H9 (cell line): Measurements from ENCODE around the gene TEAD1. TPM values are rescaled to one million over a fixed set of nuclear protein-coding genes. Genes with fewer than 3 reads are reported as not detected.

Source experiments
- DNase-seq: peaks from one replicate; pipeline ENCODE4 v3.0.0-alpha.2; 2017
- H2AFZ ChIP-seq: one replicate; pipeline ENCODE4 v1.6.1; 2013; ENCODE audit warnings: mild to moderate bottlenecking, low read length, control low read depth, moderate library complexity
- H2AK5ac ChIP-seq: 2 replicates; pipeline ENCODE4 v1.6.1; 2013; ENCODE audit warnings: low read length, control low read depth, mixed read lengths; ENCODE audit not compliant: insufficient read length
- H2BK120ac ChIP-seq: one replicate; pipeline ENCODE4 v1.6.1; 2013; ENCODE audit warnings: low read depth, mild to moderate bottlenecking, low read length, control low read depth, inconsistent platforms; ENCODE audit not compliant: poor library complexity, severe bottlenecking
- H2BK12ac ChIP-seq: 2 replicates; pipeline ENCODE4 v1.6.1; 2013; ENCODE audit warnings: low read length, control low read depth, mixed read lengths, low read depth; ENCODE audit not compliant: insufficient read length
- H2BK15ac ChIP-seq: 2 replicates; pipeline ENCODE4 v1.6.1; 2013; ENCODE audit warnings: low read depth, low read length, control low read depth
- H2BK20ac ChIP-seq: one replicate; pipeline ENCODE4 v1.6.1; 2013; ENCODE audit warnings: low read depth, mild to moderate bottlenecking, low read length, control low read depth, inconsistent platforms; ENCODE audit not compliant: poor library complexity, severe bottlenecking
- H2BK5ac ChIP-seq: 2 replicates; pipeline ENCODE4 v1.6.1; 2013; ENCODE audit warnings: low read length, control low read depth, mixed read lengths; ENCODE audit not compliant: insufficient read length
- H3K14ac ChIP-seq: 2 replicates; pipeline ENCODE4 v1.6.1; 2013; ENCODE audit warnings: low read length, control low read depth; ENCODE audit not compliant: insufficient read depth
- H3K18ac ChIP-seq: 2 replicates; pipeline ENCODE4 v1.6.1; 2013; ENCODE audit warnings: low read depth, mild to moderate bottlenecking, mixed read lengths, low read length, control low read depth; ENCODE audit not compliant: insufficient read length
- H3K23ac ChIP-seq: 2 replicates; pipeline ENCODE4 v1.6.1; 2013; ENCODE audit warnings: low read length, control low read depth, mixed read lengths, low read depth; ENCODE audit not compliant: insufficient read length
- H3K23me2 ChIP-seq: 2 replicates; pipeline ENCODE4 v1.6.1; 2013; ENCODE audit warnings: low read depth, mild to moderate bottlenecking, mixed read lengths, low read length, control low read depth; ENCODE audit not compliant: insufficient read length, poor library complexity, severe bottlenecking
- H3K27ac ChIP-seq: 2 replicates; pipeline ENCODE4 v1.5.1; 2013; ENCODE audit warnings: low read length, control low read depth, mixed read lengths, low read depth; ENCODE audit not compliant: insufficient read length
- H3K27me3 ChIP-seq: 2 replicates; pipeline ENCODE4 v1.6.1; 2013; ENCODE audit warnings: low read length, control low read depth, inconsistent platforms; ENCODE audit not compliant: insufficient read depth
- H3K4ac ChIP-seq: 2 replicates; pipeline ENCODE4 v1.6.1; 2013; ENCODE audit warnings: low read depth, mild to moderate bottlenecking, control low read depth, inconsistent platforms, low read length, moderate library complexity
- H3K4me1 ChIP-seq: 2 replicates; pipeline ENCODE4 v1.6.1; 2013; ENCODE audit warnings: low read length, control low read depth, inconsistent platforms; ENCODE audit not compliant: insufficient read depth
- H3K4me2 ChIP-seq: 2 replicates; pipeline ENCODE4 v1.6.1; 2013; ENCODE audit warnings: low read length, control low read depth, mixed read lengths; ENCODE audit not compliant: insufficient read length, insufficient read depth
- H3K56ac ChIP-seq: 2 replicates; pipeline ENCODE4 v1.6.1; 2013; ENCODE audit warnings: low read depth, mild to moderate bottlenecking, mixed read lengths, low read length, control low read depth; ENCODE audit not compliant: insufficient read length
- H3K79me1 ChIP-seq: 2 replicates; pipeline ENCODE4 v1.6.1; 2013; ENCODE audit warnings: low read depth, mild to moderate bottlenecking, moderate library complexity, low read length, control low read depth, inconsistent platforms; ENCODE audit not compliant: insufficient read depth, poor library complexity, severe bottlenecking
- H3K79me2 ChIP-seq: 2 replicates; pipeline ENCODE4 v1.6.1; 2013; ENCODE audit warnings: low read length, control low read depth, inconsistent platforms; ENCODE audit not compliant: insufficient read depth
- H3K9ac ChIP-seq: 2 replicates; pipeline ENCODE4 v1.6.1; 2013; ENCODE audit warnings: low read length, control low read depth, mixed read lengths; ENCODE audit not compliant: insufficient read length; ENCODE audit errors: extremely low read depth
- H3K9me3 ChIP-seq: one replicate; pipeline ENCODE4 v1.6.1; 2013; ENCODE audit warnings: low read depth, low read length, inconsistent platforms; ENCODE audit not compliant: control insufficient read depth
- H3T11ph ChIP-seq: one replicate; pipeline ENCODE4 v1.6.1; 2013; ENCODE audit warnings: mild to moderate bottlenecking, low read length, control low read depth, inconsistent platforms
- H4K20me1 ChIP-seq: one replicate; pipeline ENCODE4 v1.6.1; 2013; ENCODE audit not compliant: control insufficient read depth, insufficient read length, insufficient read depth
- H4K5ac ChIP-seq: 2 replicates; pipeline ENCODE4 v1.6.1; 2013; ENCODE audit warnings: low read depth, mild to moderate bottlenecking, mixed read lengths, low read length, control low read depth; ENCODE audit not compliant: insufficient read length
- H4K8ac ChIP-seq: replicated peaks from 2 replicates; pipeline ENCODE4 v1.6.1; 2013; ENCODE audit warnings: low read length, control low read depth, mixed read lengths, low read depth; ENCODE audit not compliant: insufficient read length
- H4K91ac ChIP-seq: 2 replicates; pipeline ENCODE4 v1.6.1; 2013; ENCODE audit warnings: low read depth, mild to moderate bottlenecking, moderate library complexity, mixed read lengths, low read length, control low read depth; ENCODE audit not compliant: insufficient read length
- H3K27ac Mint-ChIP-seq, 3 experiments: 2 replicates in 2 of 3; 3 replicates in 1 of 3; pipeline ENCODE4 v1.8.0; 2020 to 2021; ENCODE audit warnings: mixed read lengths in 3 of 3, mild to moderate bottlenecking in 1 of 3, moderate library complexity in 1 of 3
- H3K27me3 Mint-ChIP-seq: 2 replicates; pipeline ENCODE4 v1.8.0; 2021; ENCODE audit warnings: low read depth, mild to moderate bottlenecking, moderate library complexity, mixed read lengths
- H3K36me3 Mint-ChIP-seq, 3 experiments: 2 replicates in 2 of 3; 3 replicates in 1 of 3; pipeline ENCODE4 v1.8.0; 2020 to 2021; ENCODE audit warnings: low read depth in 3 of 3, mixed read lengths in 3 of 3; ENCODE audit not compliant: insufficient read depth in 1 of 3
- H3K4me1 Mint-ChIP-seq, 2 experiments: 2 replicates each; pipeline ENCODE4 v1.8.0; 2020; ENCODE audit warnings: mixed read lengths in 2 of 2
- H3K4me3 Mint-ChIP-seq, 2 experiments: 2 replicates in 1 of 2; 3 replicates in 1 of 2; pipeline ENCODE4 v1.8.0; 2020 to 2021; ENCODE audit warnings: mild to moderate bottlenecking in 2 of 2, mixed read lengths in 2 of 2, moderate library complexity in 1 of 2
- H3K9me3 Mint-ChIP-seq, 2 experiments: 2 replicates in 1 of 2; 3 replicates in 1 of 2; pipeline ENCODE4 v1.8.0; 2020; ENCODE audit warnings: mild to moderate bottlenecking in 2 of 2, mixed read lengths in 2 of 2, moderate library complexity in 1 of 2
- WGBS: extraction: QIAGEN DNeasy Blood & Tissue Kit; methylation state at CpG from one replicate; pipeline ENCODE4 v1.1.7; 2013; ENCODE audit warnings: missing lambda C conversion rate, low lambda C conversion rate, mixed read lengths; ENCODE audit not compliant: insufficient read length; ENCODE audit errors: extremely low coverage; 5-methylcytosine and 5-hydroxymethylcytosine counted together
- total RNA-seq: library from RNA; stranded (reverse); gene quantifications from 2 replicates; pipeline ENCODE4 v1.2.1, GENCODE V29; 2021
- TF ChIP-seq, protein P1 (sequence below): fragments of 200-600 bp; sonication (generic); conservative IDR thresholded peaks from 3 replicates; pipeline ENCODE4 v1.8.0; 2021; ENCODE audit warnings: antibody characterized with exemption, mild to moderate bottlenecking

Gene TEAD1
- total RNA-seq, 1 experiment from 2014 or later: 75.1 TPM

DNA sequence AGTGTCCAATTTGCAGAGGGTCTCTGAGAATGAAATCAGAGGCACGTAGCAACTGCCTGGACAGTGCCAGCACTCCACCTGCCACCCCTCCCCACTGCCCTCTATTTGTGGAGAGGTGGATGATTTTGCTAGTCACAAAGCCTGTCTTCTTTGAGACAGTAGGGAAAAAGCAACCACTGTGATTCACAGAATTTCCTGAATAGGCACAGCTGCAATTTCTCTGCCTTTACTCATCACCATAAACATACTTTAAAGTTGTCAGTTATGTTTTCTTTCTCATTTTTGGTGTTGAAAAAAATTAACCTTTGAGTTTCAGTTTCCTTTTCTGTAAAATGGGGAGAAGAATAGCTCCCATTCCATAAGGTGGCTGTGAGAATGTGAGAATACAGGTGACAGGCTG is 134.3 kb downstream of the TEAD1 start:
- no peaks in the 10 kb centered on the region for H4K20me1 ChIP-seq
- H3K27ac Mint-ChIP-seq: peak overlapping the region in 1 of 3 experiments; percentile 25; a peak in 1 of 7 replicates
- TF ChIP-seq, protein P1, sequence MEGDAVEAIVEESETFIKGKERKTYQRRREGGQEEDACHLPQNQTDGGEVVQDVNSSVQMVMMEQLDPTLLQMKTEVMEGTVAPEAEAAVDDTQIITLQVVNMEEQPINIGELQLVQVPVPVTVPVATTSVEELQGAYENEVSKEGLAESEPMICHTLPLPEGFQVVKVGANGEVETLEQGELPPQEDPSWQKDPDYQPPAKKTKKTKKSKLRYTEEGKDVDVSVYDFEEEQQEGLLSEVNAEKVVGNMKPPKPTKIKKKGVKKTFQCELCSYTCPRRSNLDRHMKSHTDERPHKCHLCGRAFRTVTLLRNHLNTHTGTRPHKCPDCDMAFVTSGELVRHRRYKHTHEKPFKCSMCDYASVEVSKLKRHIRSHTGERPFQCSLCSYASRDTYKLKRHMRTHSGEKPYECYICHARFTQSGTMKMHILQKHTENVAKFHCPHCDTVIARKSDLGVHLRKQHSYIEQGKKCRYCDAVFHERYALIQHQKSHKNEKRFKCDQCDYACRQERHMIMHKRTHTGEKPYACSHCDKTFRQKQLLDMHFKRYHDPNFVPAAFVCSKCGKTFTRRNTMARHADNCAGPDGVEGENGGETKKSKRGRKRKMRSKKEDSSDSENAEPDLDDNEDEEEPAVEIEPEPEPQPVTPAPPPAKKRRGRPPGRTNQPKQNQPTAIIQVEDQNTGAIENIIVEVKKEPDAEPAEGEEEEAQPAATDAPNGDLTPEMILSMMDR: no peak

More for the DNA sequence above, 134.3 kb downstream of the TEAD1 start:
- no peak overlapping the region for H2AFZ ChIP-seq
- H4K91ac ChIP-seq: no peak overlapping the region
- no peak overlapping the region for H3K4ac ChIP-seq
- H3K4me1 ChIP-seq: peaks cover 13% of the 10 kb centered on the region
- no peaks in the 10 kb centered on the region for H3K9me3 ChIP-seq
- H3K14ac ChIP-seq: no peak overlapping the region
- H2BK120ac ChIP-seq: no peak overlapping the region
- Mint-ChIP-seq H3K9me3 (no peaks in the 10 kb centered on the region), H3K36me3 (peaks cover 0 to 2% (median 2%) of the 10 kb centered on the region in 3 experiments; a peak in 4 of 7 replicates), H3K4me3 (no peak overlapping the region), H3K4me1 (peaks cover 48 to 52% of the 10 kb centered on the region in 2 experiments), H3K27me3 (no peaks in the 10 kb centered on the region)
- no peaks in the 10 kb centered on the region for H3K23me2 ChIP-seq
- no peaks in the 10 kb centered on the region for H3K27me3 ChIP-seq
- no peak overlapping the region for H2BK12ac ChIP-seq
- no CpG with 5 or more reads among the region's 1 CpG for WGBS
- H3K79me1 ChIP-seq: peaks cover 12% of the 10 kb centered on the region
- H2BK15ac ChIP-seq: no peak overlapping the region
- no peak overlapping the region for H3K4me2 ChIP-seq
- H4K5ac ChIP-seq: no peak overlapping the region
- H2BK5ac ChIP-seq: no peak overlapping the region
- no peak overlapping the region for H3T11ph ChIP-seq
- H3K18ac ChIP-seq: no peak overlapping the region
- DNase-seq: no peak
- no peak overlapping the region for H2AK5ac ChIP-seq
- H4K8ac ChIP-seq: no peak overlapping the region
- no peak overlapping the region for H3K27ac ChIP-seq
- H3K23ac ChIP-seq: no peak overlapping the region
- H3K56ac ChIP-seq: no peak overlapping the region
- H3K79me2 ChIP-seq: peaks cover 5% of the 10 kb centered on the region; the same call in 1 of the 2 replicates
- no peak overlapping the region for H3K9ac ChIP-seq
- H2BK20ac ChIP-seq: no peak overlapping the region
